OCI-LY1 (cell line): ENCODE measurements around the gene ZNF362.
A peak's percentile ranks its signal among the peaks of the same experiment; 100 is the strongest.

Source experiments
- H2AFZ ChIP-seq: fragments of 200-600 bp; sonication (generic), shearing (Covaris generic); 2 replicates; pipeline ENCODE4 v1.6.0; 2014; ENCODE audit warnings: antibody characterized with exemption, mild to moderate bottlenecking, low read length
- H3F3A ChIP-seq: fragments of 200-600 bp; sonication (generic), shearing (Covaris generic); 2 replicates; pipeline ENCODE4 v1.6.0; 2014; ENCODE audit warnings: mild to moderate bottlenecking, antibody characterized with exemption, low read length, moderate library complexity; ENCODE audit not compliant: insufficient read depth
- H3K27ac ChIP-seq: fragments of 200-600 bp; sonication (generic); 2 replicates; pipeline ENCODE4 v1.5.1; 2014; ENCODE audit warnings: low read length, mixed run types, mild to moderate bottlenecking, low read depth; ENCODE audit not compliant: poor library complexity, severe bottlenecking
- H3K27me3 ChIP-seq: fragments of 200-600 bp; sonication (generic); 2 replicates; pipeline ENCODE4 v1.6.0; 2014; ENCODE audit warnings: antibody characterized with exemption, mild to moderate bottlenecking, low read length, moderate library complexity; ENCODE audit not compliant: insufficient read depth
- H3K36me3 ChIP-seq: fragments of 200-600 bp; sonication (generic); 2 replicates; pipeline ENCODE4 v1.6.1; 2014; ENCODE audit warnings: mild to moderate bottlenecking, antibody characterized with exemption, low read length, moderate library complexity, mixed read lengths; ENCODE audit not compliant: insufficient read depth
- H3K4me1 ChIP-seq: fragments of 200-600 bp; sonication (generic); 2 replicates; pipeline ENCODE4 v1.5.1; 2014; ENCODE audit warnings: mild to moderate bottlenecking, low read length, moderate library complexity; ENCODE audit not compliant: insufficient read depth, severe bottlenecking
- H3K4me2 ChIP-seq: fragments of 200-600 bp; sonication (generic), shearing (Covaris generic); 2 replicates; pipeline ENCODE4 v1.6.1; 2014; ENCODE audit warnings: low read length
- H3K4me3 ChIP-seq: fragments of 200-600 bp; sonication (generic); 2 replicates; pipeline ENCODE4 v1.5.1; 2014; ENCODE audit warnings: low read length, low read depth, mild to moderate bottlenecking, mixed read lengths; ENCODE audit not compliant: poor library complexity, severe bottlenecking
- H3K79me2 ChIP-seq: fragments of 200-600 bp; shearing (Covaris generic); 2 replicates; pipeline ENCODE4 v1.6.1; 2016; ENCODE audit warnings: mixed run types, low read length, mixed read lengths; ENCODE audit not compliant: insufficient read depth
- H3K9ac ChIP-seq: fragments of 200-600 bp; sonication (generic), shearing (Covaris generic); 2 replicates; pipeline ENCODE4 v1.6.1; 2014; ENCODE audit warnings: mild to moderate bottlenecking, low read length, mixed read lengths
- H3K9me2 ChIP-seq: fragments of 200-600 bp; sonication (generic), shearing (Covaris generic); 2 replicates; pipeline ENCODE4 v1.6.1; 2014; ENCODE audit warnings: low read depth, mild to moderate bottlenecking, low read length, mixed read lengths
- H3K9me3 ChIP-seq: fragments of 200-600 bp; shearing (Covaris generic); 2 replicates; pipeline ENCODE4 v1.6.1; 2014; ENCODE audit warnings: low read length, mixed read lengths
- H4K20me1 ChIP-seq: fragments of 200-600 bp; sonication (generic), shearing (Covaris generic); 2 replicates; pipeline ENCODE4 v1.6.0; 2016; ENCODE audit warnings: mild to moderate bottlenecking, low read length; ENCODE audit not compliant: insufficient read depth
- CTCF ChIP-seq: fragments of 200-600 bp; sonication (generic), shearing (Covaris generic); IDR thresholded peaks from 2 replicates; pipeline ENCODE4 v1.5.1; 2017; ENCODE audit warnings: mild to moderate bottlenecking, antibody characterized with exemption, low read length, moderate library complexity, mixed read lengths
- EZH2 ChIP-seq: fragments of 200-600 bp; sonication (generic), shearing (Covaris generic); IDR thresholded peaks from 2 replicates; pipeline ENCODE4 v1.8.0; 2017; ENCODE audit warnings: borderline replicate concordance, mixed run types, mild to moderate bottlenecking, antibody characterized with exemption, low read length, moderate library complexity, mixed read lengths

ZNF362 gene

DNA sequence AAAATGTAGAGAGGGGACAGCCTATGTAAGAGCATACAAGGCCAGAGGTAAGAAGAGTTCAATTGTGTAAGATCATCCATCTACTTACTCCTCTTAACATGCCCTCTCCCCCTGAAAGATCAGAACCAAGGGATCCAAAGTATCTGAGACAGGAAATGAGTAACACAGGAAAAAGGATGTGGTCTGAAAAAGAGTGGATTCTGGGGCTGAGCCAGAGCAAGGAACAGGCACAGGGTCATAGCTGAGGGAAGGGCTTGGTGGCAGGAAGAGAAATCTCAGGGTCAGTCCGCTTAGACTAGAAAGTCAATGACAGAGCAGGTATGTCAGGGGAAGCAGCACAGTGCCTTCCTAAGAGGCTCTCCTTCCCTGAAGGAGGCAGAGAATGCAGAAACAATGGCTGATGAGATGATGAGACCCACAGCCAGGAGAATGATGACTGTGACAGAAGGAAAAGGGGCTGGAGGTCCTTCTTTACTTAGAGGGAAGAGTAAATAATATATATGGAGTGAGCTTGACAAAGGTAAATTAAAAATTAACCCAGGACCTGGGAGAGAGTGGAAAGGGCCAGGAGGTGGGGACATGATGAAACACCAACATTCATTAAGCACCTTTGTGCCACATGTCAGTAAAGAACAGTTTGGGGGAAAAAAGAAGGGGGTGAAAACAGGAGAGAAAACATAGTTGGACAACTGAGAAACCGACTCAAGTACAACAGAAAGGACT is 90.8 kb downstream of the ZNF362 start:
- H3K27me3 ChIP-seq: no peaks in the 10 kb centered on the region; the same call in 1 of the 2 replicates
- H3K36me3 ChIP-seq: no peaks in the 10 kb centered on the region
- H3K9ac ChIP-seq: no peak overlapping the region
- no peaks in the 10 kb centered on the region for H3F3A ChIP-seq
- H3K79me2 ChIP-seq: no peaks in the 10 kb centered on the region
- no peak overlapping the region for H2AFZ ChIP-seq
- H3K27ac ChIP-seq: no peak overlapping the region
- peaks cover 2% of the 10 kb centered on the region; the same call in 1 of the 2 replicates for H4K20me1 ChIP-seq
- H3K4me3 ChIP-seq: no peak overlapping the region
- TF ChIP-seq CTCF (no peak), EZH2 (no peak)
- no peak overlapping the region for H3K4me2 ChIP-seq
- peaks cover 18% of the 10 kb centered on the region for H3K4me1 ChIP-seq
- no peaks in the 10 kb centered on the region for H3K9me2 ChIP-seq
- H3K9me3 ChIP-seq: no peaks in the 10 kb centered on the region

DNA sequence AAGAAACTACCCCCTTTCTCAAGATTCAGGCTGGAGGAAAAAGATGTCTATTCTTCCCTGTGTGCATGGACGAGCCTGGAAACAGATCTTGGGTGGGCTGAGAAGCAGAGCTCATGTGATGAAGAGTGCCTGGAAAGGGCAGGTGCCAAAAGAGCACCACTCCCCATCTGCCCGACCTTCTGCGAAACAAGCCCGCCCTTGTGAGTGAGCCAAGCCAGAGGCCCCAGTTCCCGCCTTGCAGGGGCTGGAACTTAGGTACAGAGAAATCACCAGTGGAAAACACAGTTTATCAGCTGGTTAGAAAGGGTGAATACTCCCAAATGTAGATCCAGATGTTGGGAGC is 91.3 kb downstream of the ZNF362 start:
- no peaks in the 10 kb centered on the region for H3K36me3 ChIP-seq
- no peaks in the 10 kb centered on the region; the same call in 1 of the 2 replicates for H3K27me3 ChIP-seq
- H4K20me1 ChIP-seq: peaks cover 2% of the 10 kb centered on the region; the same call in 1 of the 2 replicates
- TF ChIP-seq EZH2 (no peak), CTCF (no peak)
- H3K4me1 ChIP-seq: peaks cover 18% of the 10 kb centered on the region
- no peaks in the 10 kb centered on the region for H3K9me2 ChIP-seq
- H3K79me2 ChIP-seq: no peaks in the 10 kb centered on the region
- no peaks in the 10 kb centered on the region for H3F3A ChIP-seq
- no peak overlapping the region for H3K4me3 ChIP-seq
- no peak overlapping the region for H3K4me2 ChIP-seq
- no peak overlapping the region for H2AFZ ChIP-seq
- no peak overlapping the region for H3K27ac ChIP-seq
- H3K9ac ChIP-seq: no peak overlapping the region
- H3K9me3 ChIP-seq: no peaks in the 10 kb centered on the region

DNA sequence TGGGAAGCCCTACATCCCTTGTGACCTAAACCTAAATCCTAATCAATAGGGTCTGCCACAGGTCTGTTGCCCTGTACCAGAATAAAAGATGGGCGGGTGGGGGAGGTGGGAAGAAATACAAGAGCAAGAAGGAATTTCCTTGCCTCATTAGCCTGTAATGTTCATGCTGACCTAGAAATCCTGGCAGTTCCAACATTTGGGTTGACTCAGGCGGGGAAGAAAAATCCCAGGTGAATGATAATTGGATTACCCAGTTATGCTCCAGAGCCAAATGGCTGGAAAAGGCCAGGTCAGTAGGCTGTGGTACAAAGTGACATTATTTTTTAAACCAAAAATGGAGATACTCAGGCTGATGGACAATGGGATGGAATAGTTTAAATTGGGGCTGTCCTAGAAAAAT is 91.9 kb downstream of the ZNF362 start:
- Histone ChIP-seq H4K20me1 (peaks cover 2% of the 10 kb centered on the region; the same call in 1 of the 2 replicates), H3K9me2 (no peaks in the 10 kb centered on the region), H3K4me2 (peak overlapping the region; percentile 66), H3K36me3 (no peaks in the 10 kb centered on the region), H2AFZ (no peak overlapping the region), H3K27ac (no peak overlapping the region), H3K9me3 (no peaks in the 10 kb centered on the region), H3K9ac (no peak overlapping the region), H3K27me3 (no peaks in the 10 kb centered on the region; the same call in 1 of the 2 replicates), H3K4me1 (peaks cover 18% of the 10 kb centered on the region), H3K4me3 (peak overlapping the region; percentile 72), H3K79me2 (no peaks in the 10 kb centered on the region), H3F3A (no peaks in the 10 kb centered on the region)
- TF ChIP-seq EZH2: no peak
- no peak for TF ChIP-seq CTCF
